Adrenal gland (tissue), 12 donors: ENCODE measurements around the gene RP2. TPM values are rescaled to one million over a fixed set of nuclear protein-coding genes. Genes with fewer than 3 reads are reported as not detected.
A peak's percentile ranks its signal among the peaks of the same experiment; 100 is the strongest.

Experiments
- DNase-seq, 7 donors: peaks; one replicate each; pipeline ENCODE4 v3.0.0-alpha.2; 2019 to 2020
- H3K27ac ChIP-seq, 5 donors: fragments of 200-600 bp; sonication (generic) in 4 of 5; 1 replicate in 3 of 5; 2 replicates in 2 of 5; pipeline versions ENCODE4 v1.5.1 to v1.8.0; 2016 to 2020; ENCODE audit warnings: mild to moderate bottlenecking in 1 of 5
- H3K27me3 ChIP-seq: fragments of 200-600 bp; 2 replicates; pipeline ENCODE4 v1.8.0; 2021
- H3K36me3 ChIP-seq, 2 donors: fragments of 200-600 bp; replicated peaks in 1 of 2; 1 replicate in 1 of 2; 2 replicates in 1 of 2; pipeline versions ENCODE4 v1.5.1 to v1.8.0; 2018 to 2022
- H3K4me1 ChIP-seq, 2 donors: fragments of 200-600 bp; replicated peaks in 1 of 2; 1 replicate in 1 of 2; 2 replicates in 1 of 2; pipeline versions ENCODE4 v1.5.1 to v1.8.0; 2018 to 2021
- H3K4me3 ChIP-seq, 4 donors: fragments of 200-600 bp; sonication (generic) in 3 of 4; one replicate each; pipeline ENCODE4 v1.5.1; 2016 to 2018
- H3K9me3 ChIP-seq, 3 donors: fragments of 200-600 bp; sonication (generic) in 1 of 3; replicated peaks in 1 of 3; 1 replicate in 2 of 3; 2 replicates in 1 of 3; pipeline versions ENCODE4 v1.5.1 to v1.8.0; 2016 to 2021
- CTCF ChIP-seq, 6 experiments: fragments of 450-650 bp in 4 of 6; fragments of 200-600 bp in 2 of 6; sonication (generic) in 1 of 6; IDR thresholded peaks; 1 replicate in 5 of 6; 2 replicates in 1 of 6; pipeline versions ENCODE4 v1.5.1 to v1.8.0; 2016 to 2021; ENCODE audit warnings: antibody characterized with exemption in 6 of 6, mild to moderate bottlenecking in 2 of 6, moderate library complexity in 1 of 6
- POLR2A ChIP-seq, 2 donors: fragments of 450-650 bp; IDR thresholded peaks; one replicate each; pipeline ENCODE4 v1.6.1; 2017; ENCODE audit warnings: antibody characterized with exemption in 2 of 2, mild to moderate bottlenecking in 2 of 2, moderate library complexity in 1 of 2
- WGBS, 4 donors: extraction: QIAGEN DNeasy Blood & Tissue Kit in 2 of 4; methylation state at CpG; one replicate each; pipeline versions ENCODE4 v1.1.5 to v1.1.7; 2013 to 2017; 5-methylcytosine and 5-hydroxymethylcytosine counted together
- intact Hi-C, 2 donors: fragments of 100-400 bp; cut with DNase I; formaldehyde crosslinking; loops; one replicate each; pipeline versions ENCODE4 v1.14.1 to v1.15.0; 2022 to 2023
- polyA plus RNA-seq, 3 donors: library from polyadenylated mRNA; stranded (reverse); fragments of 200-250 nt in 2 of 3; fragments of 350-450 nt in 1 of 3; fragmentation: Illumina TruSeq in 1 of 3; extraction: RNeasy Lipid Tissue Mini Kit (QIAGEN cat#74804) in 1 of 3; gene quantifications; one replicate each; pipeline ENCODE4 v1.2.3, GENCODE V29; 2013 to 2014
- total RNA-seq, 9 donors: library from RNA; depleted of rRNA in 4 of 9; stranded (reverse); fragments of >200 nt in 4 of 9; fragments of 120-200 nt in 1 of 9; fragmentation: NEBNext Ultra II Directional in 1 of 9; extraction: Animal tissue kit (Norgen Biotek cat#: 25700) in 1 of 9; gene quantifications; one replicate each; pipeline versions ENCODE4 v1.1.0 to v1.2.4, GENCODE V29; 2013 to 2023
- donor health status: healthy with polysubstance abuse.
- donor health status: Bipolar disorder and iron deficiency.
- donor health status: DM: yes; HTN: yes; CAD: no.
- donor health status: DM: no; HTN: no; CAD: no.
- donor health status: DM: no; HTN: no; CAD: no.
- donor health status: DM: yes; HTN: yes; CAD: no.

Gene RP2
- total and polyA plus RNA-seq, 12 donors: 3.0 to 20.2 (median 11.7) TPM

GRCh38 chrX:46792810-46793188, 44.0 kb upstream of the RP2 start:
- Histone ChIP-seq H3K36me3 (no peaks in the 10 kb centered on the region), H3K9me3 (no peaks in the 10 kb centered on the region), H3K4me1 (no peaks in the 10 kb centered on the region), H3K27me3 (no peaks in the 10 kb centered on the region), H3K27ac (peak overlapping the region in 2 of 5 donors; percentile 17 to 38), H3K4me3 (peak overlapping the region in 1 of 4 donors; percentile 23)
- no peak for DNase-seq
- no peak for TF ChIP-seq CTCF (IDR thresholded peaks at IDR 0.05)
- TF ChIP-seq POLR2A (IDR thresholded peaks at IDR 0.05): no peak
- intact Hi-C loops: no loop called here
- WGBS, 4 donors: 50 to 68% (median 57%) methylated on average over 4 of the region's 4 CpGs

GRCh38 chrX:46793386-46794143, 43.3 kb upstream of the RP2 start:
- WGBS, 4 donors: 78 to 90% (median 83%) methylated on average over 6 of the region's 6 CpGs
- TF ChIP-seq POLR2A (IDR thresholded peaks at IDR 0.05): no peak
- TF ChIP-seq CTCF (IDR thresholded peaks at IDR 0.05): no peak
- intact Hi-C loops: no loop called here
- no peaks in the 10 kb centered on the region for H3K9me3 ChIP-seq
- no peaks in the 10 kb centered on the region for H3K36me3 ChIP-seq
- DNase-seq: no peak
- H3K27me3 ChIP-seq: no peaks in the 10 kb centered on the region
- H3K4me3 ChIP-seq: no peak overlapping the region
- H3K27ac ChIP-seq: no peak overlapping the region
- H3K4me1 ChIP-seq: no peaks in the 10 kb centered on the region

- H3K4me3 ChIP-seq: no peak overlapping the region
- 42 to 50% (median 46%) methylated on average over 8 of the region's 8 CpGs for WGBS, 4 donors
- H3K27ac ChIP-seq: no peak overlapping the region
- peaks cover 10% of the 10 kb centered on the region for H3K27me3 ChIP-seq
- no peaks in the 10 kb centered on the region for H3K9me3 ChIP-seq
- TF ChIP-seq POLR2A (IDR thresholded peaks at IDR 0.05) (no peak), CTCF (IDR thresholded peaks at IDR 0.05) (peak; percentile 59 to 84 (median 76))
- no peaks in the 10 kb centered on the region for H3K36me3 ChIP-seq
- H3K4me1 ChIP-seq: no peaks in the 10 kb centered on the region
- DNase-seq: peak; percentile 73 to 94 (median 82)
- intact Hi-C loops: loop anchor here in 1 of 2 donors (2.0 kb wide), 1 partner anchor 38 kb away; the partner anchor contains the start of gene SLC9A7
Observed at GRCh38 chrX:46796574-46797191, 40.2 kb upstream of the RP2 start.

GRCh38 chrX:46803140-46803539, 33.7 kb upstream of the RP2 start:
- no peak for DNase-seq
- Histone ChIP-seq H3K36me3 (no peaks in the 10 kb centered on the region), H3K27ac (no peak overlapping the region), H3K9me3 (no peaks in the 10 kb centered on the region), H3K4me1 (no peaks in the 10 kb centered on the region), H3K27me3 (peaks cover 17% of the 10 kb centered on the region), H3K4me3 (no peak overlapping the region)
- TF ChIP-seq CTCF (IDR thresholded peaks at IDR 0.05): no peak
- TF ChIP-seq POLR2A (IDR thresholded peaks at IDR 0.05): no peak
- intact Hi-C loops: no loop called here
- 50 to 63% (median 54%) methylated on average over 3 of the region's 3 CpGs for WGBS, 4 donors
